HG02970 (cell line): ENCODE data around the gene WWC1.
"Not testable (repeated sequence)": the region's sequence is repeated elsewhere in the genome, so short reads cannot be mapped to it uniquely, and the experiment has no call there.

Experiments used
- ATAC-seq: cut with Tn5 transposase; IDR thresholded peaks from one replicate; pipeline ENCODE4 v1.9.1; 2021; ENCODE audit warnings: mild to moderate bottlenecking, moderate library complexity, moderate number of reproducible peaks; ENCODE audit not compliant: unreplicated experiment, low FRiP score

Gene WWC1

GRCh38 chr5:168328814-168329213, 37.4 kb downstream of the WWC1 start:
- ATAC-seq, result no peak

- ATAC-seq, result no peak
These were observed 37.9 kb downstream of the WWC1 start for GRCh38 chr5:168329302-168329701.

GRCh38 chr5:168332042-168332441, 40.6 kb downstream of the WWC1 start:
- no peak for ATAC-seq

- ATAC-seq, result no peak
These were observed 42.8 kb downstream of the WWC1 start for GRCh38 chr5:168334280-168334679.

- ATAC-seq, result no peak
These were observed 43.2 kb downstream of the WWC1 start for GRCh38 chr5:168334695-168335094.

GRCh38 chr5:168337361-168337760, 45.9 kb downstream of the WWC1 start:
- no peak for ATAC-seq

- no peak for ATAC-seq
These were observed 47.8 kb downstream of the WWC1 start for GRCh38 chr5:168339109-168339771.

- not testable (repeated sequence) for ATAC-seq
These were observed 48.3 kb downstream of the WWC1 start for GRCh38 chr5:168339772-168340140.

GRCh38 chr5:168340487-168340886, 49.0 kb downstream of the WWC1 start:
- ATAC-seq, result no peak

- ATAC-seq, result no peak
These were observed 49.7 kb downstream of the WWC1 start for GRCh38 chr5:168341178-168341577.

- ATAC-seq, result no peak
These were observed 50.8 kb downstream of the WWC1 start for GRCh38 chr5:168342151-168342825.

- ATAC-seq, result no peak
These were observed 51.5 kb downstream of the WWC1 start for GRCh38 chr5:168342985-168343384.

GRCh38 chr5:168346417-168346816, 55.0 kb downstream of the WWC1 start:
- no peak for ATAC-seq

- ATAC-seq, result no peak
These were observed 56.1 kb downstream of the WWC1 start for GRCh38 chr5:168347368-168348083.

GRCh38 chr5:168348084-168348414, 56.6 kb downstream of the WWC1 start:
- ATAC-seq, result no peak

GRCh38 chr5:168350315-168350714, 58.9 kb downstream of the WWC1 start:
- no peak for ATAC-seq

- ATAC-seq, result no peak
These were observed 61.9 kb downstream of the WWC1 start for GRCh38 chr5:168353216-168353957.

- ATAC-seq, result no peak
These were observed 63.0 kb downstream of the WWC1 start for GRCh38 chr5:168354397-168354796.

GRCh38 chr5:168356171-168356570, 64.7 kb downstream of the WWC1 start:
- no peak for ATAC-seq

GRCh38 chr5:168356592-168356991, 65.1 kb downstream of the WWC1 start:
- no peak for ATAC-seq

- ATAC-seq, result no peak
These were observed 66.4 kb downstream of the WWC1 start for GRCh38 chr5:168357876-168358275.
